Endometrial microvascular endothelial cells (primary cell): Measurements from ENCODE around the gene CHMP2B. TPM values are rescaled to one million over a fixed set of nuclear protein-coding genes. Genes with fewer than 3 reads are reported as not detected.

Experiments used
- in situ Hi-C: cut with HindIII; loops from 2 replicates; pipeline ENCODE4 v1.10.0; 2017; ENCODE audit warnings: low sequenced_read_pairs, low pct_unique_long_range_greater_than_20kb; ENCODE audit errors: inconsistent ontology term
- total RNA-seq: library from RNA; depleted of rRNA; stranded (reverse); fragments of >200 nt; gene quantifications from one replicate; pipeline ENCODE4 v1.2.3, GENCODE V29; 2015; ENCODE audit errors: inconsistent ontology term

The CHMP2B gene, protein sequence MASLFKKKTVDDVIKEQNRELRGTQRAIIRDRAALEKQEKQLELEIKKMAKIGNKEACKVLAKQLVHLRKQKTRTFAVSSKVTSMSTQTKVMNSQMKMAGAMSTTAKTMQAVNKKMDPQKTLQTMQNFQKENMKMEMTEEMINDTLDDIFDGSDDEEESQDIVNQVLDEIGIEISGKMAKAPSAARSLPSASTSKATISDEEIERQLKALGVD
- total RNA-seq: 23.1 TPM

DNA sequence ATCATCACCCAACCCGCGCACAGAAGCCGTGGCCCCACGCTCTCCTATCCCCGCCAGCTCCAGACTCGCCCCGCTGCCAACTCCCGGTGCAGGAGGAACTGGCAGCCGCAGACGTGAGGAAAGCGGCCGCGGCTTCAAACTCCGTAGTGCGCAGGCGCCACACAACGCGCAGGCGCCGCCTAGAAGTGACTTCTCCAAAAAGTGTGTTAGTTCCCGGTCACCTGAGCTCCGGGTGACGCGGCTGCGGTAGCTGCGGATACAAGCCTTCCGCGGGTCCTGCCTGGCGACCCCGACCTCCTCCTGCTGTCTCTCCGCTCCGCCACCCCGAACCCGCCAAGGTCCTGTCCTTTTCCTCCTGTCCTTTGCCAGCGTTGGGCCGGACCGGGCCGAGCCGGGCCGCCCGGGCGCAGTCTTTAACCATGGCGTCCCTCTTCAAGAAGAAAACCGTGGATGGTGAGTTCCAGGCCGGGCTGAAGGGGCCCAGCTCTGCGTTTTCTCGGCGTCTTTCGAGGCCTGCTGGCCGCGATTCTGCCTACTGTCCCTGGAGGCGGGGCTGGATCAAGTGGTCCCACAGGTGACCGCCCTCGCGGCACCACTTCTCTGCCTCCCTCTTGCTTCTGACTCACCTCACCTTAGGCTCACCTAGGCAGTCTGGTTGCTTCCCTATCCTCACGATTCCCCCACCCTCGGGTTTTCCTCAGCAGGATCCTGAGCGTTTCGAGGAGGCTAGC, at the start of gene CHMP2B:
Gene CHMP2B (plus strand): TSS at position 206 of the 731 bp plus-strand sequence. CDS start 214 bp downstream, at position 420.
- in situ Hi-C loops: no loop called here

DNA sequence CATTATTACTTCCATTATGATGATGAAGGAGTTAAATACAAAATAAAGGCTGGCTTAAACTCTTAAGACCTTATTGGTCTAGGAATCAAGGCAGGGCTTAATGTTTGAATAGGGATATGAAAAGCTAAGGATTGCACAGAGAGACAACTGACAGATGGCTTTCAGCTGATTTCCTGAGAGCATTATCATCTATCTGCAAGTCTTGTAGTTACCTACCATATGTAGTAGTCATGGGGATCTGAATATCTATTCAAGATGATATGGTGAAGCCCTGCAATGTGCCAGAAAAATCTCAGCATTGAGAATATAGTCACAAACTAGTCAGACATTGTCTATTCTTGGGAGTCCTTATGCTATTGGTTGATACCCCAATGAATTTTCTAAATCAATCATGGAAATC, 47.5 kb upstream of the CHMP2B start:
- in situ Hi-C loops: no loop called here

DNA sequence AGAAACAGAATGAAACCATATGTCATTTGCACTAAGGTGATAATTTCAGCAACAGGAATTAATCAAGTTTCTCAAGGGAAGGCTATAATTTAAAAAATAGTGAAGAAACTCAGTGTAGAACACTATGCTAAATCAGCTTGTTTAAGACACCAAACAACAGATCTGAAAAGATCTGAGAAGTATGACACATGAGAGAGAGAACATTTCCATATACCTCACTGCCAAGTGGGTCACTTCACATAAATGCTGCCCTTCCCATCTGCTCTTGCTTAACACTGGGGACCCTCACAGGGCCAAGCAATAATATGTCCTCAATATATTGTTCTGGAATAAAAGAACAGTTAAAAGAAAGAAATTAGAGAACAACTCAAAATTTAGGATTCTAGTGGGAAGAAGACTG, 45.6 kb upstream of the CHMP2B start:
- in situ Hi-C loops: no loop called here

DNA sequence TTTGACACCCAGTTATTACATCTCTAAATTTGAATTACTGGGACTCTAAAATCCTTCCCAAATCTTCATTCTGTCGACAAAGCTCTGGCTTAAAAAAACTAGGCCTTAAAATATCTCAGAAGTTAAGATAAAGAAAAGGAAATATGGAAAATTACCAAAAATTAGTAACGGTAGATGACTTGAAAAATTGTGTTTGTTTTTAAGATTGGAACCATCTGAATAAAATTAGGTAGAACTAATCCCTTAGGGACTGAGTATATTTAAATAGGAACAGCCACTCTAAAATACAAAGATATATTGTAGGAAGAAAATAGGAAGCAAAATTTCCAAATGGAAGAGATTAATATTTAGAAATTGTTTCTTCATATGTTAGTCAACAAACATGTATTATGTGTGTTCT, 45.1 kb upstream of the CHMP2B start:
- in situ Hi-C loops: no loop called here

DNA sequence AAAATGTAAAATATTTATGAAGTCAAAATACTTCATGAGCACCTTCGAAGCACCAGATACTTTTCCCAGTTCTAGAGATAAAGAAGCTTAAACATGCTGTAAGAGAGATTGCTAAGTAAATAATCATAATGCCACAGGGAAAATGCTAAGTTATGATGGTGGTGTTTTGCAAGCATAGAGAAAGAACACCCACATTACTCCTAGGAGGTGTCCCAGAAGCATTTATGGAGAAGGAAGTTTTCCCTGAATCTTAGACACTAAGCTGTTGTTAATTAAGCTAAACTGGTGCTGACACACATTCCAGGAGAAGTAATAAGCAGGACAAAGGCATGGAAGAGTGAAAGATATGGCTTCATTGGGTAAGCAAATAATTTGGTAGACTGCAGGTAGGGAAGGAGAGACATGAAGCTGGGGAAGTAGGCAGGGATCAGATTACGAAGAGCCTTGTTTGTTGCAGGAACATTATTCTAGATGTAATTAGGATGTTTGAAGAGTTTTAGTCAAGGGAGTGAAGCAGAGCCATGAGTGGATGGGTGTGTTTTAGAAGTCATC, 40.4 kb upstream of the CHMP2B start:
- in situ Hi-C loops: no loop called here

DNA sequence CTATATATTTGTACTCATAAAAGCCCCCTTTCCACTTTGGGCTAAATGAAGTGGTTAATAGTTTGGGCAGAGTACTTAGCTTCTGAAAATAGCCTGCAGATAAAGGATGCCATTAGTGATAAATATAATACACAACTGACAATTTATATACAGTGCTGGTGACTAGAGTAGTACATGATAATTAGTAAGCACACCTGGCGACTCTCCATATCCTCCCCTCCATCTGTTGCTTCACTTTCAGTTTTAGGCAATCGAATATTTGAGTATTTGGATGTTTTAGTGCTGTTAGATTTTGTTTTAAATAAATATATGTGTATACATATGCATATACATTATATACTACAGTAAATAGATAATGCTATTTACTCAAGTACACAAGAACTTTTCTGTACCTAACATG, 35.9 kb upstream of the CHMP2B start:
- in situ Hi-C loops: no loop called here

DNA sequence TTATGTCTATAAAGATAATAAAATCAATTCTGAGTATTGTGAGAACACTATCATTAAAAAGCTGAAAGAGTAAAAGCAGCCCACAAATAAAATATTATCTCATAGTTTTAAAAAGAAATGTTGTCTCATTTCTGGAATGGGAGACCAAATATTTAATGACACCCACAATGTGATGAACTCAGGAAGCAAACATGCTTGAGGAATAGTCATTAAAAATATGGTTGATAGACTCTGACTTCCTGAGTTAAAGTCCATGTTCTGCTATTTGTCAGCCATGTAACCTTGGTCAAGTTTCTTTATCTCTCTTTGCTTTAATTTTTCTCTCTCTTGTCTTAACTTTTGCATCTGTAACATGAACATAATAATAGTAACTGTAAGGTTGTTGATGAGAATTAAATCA, 35.5 kb upstream of the CHMP2B start:
- in situ Hi-C loops: no loop called here

DNA sequence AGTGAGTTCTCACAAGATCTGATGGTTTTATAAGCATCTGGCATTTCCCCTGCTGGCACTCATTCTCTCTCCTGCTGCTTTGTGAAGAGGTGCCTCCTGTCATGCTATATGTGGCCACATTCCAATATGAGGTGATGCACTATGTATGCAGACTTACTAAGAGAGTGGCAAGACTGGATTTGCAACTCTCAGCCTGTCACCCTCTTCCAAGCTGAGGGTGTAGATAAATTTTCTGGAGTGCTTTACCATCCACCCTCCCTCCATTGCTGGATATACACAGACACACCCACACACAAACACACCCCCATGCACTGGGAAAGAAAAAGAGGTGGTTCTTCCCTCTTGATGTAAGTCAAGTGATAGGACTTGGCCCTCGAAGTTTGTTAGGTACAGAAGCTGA, 30.2 kb upstream of the CHMP2B start:
- in situ Hi-C loops: no loop called here

DNA sequence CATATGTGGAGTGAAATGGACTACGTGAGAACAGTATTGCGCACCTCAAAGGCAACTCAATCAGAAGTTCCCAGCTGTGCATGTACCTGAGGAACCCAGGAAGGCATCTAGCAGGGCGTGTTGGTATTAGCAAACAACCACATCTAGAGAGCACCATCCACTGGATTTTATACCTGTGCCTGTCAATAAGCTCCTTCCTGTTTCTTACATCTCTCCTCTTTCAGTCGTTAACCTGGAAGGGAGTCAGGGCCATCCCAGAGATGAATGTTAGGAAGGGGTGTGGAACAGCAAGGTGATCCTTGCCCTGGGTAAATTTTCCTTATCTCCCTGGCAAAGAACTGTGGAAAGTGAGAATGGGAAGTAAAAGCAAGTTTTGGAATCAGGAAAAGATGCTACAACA, 29.6 kb upstream of the CHMP2B start:
- in situ Hi-C loops: no loop called here

DNA sequence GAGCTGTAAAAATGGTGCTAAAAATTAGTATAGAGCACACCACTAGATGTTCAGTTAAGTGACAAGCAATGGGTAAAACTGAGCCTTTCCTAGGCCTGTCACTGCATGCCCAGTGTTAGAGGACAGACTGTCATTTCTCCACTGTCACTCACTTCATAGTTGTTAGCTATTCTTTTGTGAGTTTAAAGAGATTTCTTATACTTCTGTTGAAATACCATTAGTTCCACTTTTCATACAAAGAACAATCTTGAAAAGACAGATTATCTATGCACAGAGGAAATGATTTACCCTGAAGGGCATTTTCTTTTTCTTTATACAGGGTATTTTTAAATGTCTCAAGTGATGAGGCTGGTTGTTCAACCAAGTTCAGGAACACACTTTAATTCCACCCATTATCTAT, 28.3 kb upstream of the CHMP2B start:
- in situ Hi-C loops: no loop called here

DNA sequence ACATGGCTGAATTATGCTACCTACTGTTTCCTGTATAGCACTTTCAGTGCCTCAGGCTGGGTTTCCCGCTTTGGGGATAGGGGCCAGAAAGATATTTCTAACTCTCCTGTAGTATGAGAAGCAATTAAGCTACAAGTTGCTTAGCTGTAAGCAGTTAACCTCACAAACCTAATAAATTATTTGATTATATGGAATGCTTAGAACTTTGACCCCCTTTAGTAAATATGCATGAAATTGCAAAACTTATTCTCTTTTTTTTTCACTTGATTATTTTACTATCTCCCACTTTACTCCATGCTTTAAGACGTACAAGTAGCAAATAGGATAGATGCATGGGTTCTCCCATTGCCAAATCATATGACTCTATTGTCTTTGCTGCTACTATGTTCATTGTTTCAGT, 27.5 kb upstream of the CHMP2B start:
- in situ Hi-C loops: no loop called here

DNA sequence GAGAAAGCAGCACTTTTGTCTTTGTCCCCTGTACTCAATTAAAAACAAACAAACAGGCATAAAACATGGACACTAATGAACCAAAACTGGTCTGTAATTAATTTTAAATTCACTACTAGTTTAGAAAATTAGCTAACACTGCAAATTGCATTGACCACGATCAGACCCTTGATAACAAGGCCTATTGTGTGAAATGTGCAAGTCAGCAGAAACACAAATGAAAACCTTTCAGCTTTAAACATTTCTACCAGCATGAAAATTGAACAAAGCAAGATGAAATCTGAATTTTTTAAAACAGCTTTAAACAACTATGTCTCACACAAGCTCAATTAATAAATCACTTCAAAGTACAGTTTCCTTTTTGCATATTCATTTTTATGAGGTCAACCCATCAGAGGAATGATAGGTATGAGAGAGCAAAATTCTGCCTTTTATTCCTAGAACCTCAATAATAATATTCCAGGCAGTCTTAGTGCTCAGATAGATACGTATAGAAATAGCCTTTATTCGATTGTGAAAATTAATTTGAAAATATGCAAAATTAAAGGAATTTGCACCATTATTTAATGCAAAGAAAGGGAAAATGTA, 27.0 kb upstream of the CHMP2B start:
- in situ Hi-C loops: no loop called here

DNA sequence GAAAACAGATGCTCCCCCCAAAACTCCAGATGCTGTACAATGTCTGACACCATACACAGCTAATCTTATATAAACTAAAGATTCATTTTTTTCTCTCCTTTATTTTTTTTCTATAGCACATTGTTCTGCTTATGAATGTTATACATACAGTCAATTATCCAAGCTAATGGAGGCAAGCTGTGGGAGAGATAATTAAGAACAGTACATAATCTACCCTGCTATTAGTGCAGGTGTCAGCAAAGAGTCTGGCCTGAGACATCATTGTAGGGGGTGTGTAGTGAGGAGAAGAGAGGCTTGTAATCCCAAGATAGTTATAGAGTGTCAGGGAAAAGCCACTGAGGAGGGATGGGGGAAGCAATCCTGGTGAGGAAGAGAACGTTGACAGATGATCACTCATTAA, 25.4 kb upstream of the CHMP2B start:
- in situ Hi-C loops: no loop called here

DNA sequence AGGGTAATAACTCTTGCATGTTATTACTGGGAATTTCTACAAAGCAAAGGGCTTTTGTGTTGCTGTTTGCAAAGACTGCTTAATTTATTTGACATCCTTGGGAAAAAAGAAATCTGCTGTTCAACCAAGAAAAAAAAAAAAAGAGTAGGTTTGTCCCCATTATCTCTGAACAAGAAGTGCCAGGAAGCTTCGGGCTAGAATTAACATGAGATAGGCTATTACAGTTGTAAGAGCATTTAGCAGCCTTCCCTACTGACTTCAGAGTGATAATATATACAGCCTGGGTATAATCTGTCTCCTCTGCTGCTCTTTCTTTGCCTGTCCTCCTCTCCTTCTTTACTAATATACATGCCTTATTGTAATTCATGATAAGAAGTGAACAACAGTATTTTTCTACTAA, 23.3 kb upstream of the CHMP2B start:
- in situ Hi-C loops: no loop called here

DNA sequence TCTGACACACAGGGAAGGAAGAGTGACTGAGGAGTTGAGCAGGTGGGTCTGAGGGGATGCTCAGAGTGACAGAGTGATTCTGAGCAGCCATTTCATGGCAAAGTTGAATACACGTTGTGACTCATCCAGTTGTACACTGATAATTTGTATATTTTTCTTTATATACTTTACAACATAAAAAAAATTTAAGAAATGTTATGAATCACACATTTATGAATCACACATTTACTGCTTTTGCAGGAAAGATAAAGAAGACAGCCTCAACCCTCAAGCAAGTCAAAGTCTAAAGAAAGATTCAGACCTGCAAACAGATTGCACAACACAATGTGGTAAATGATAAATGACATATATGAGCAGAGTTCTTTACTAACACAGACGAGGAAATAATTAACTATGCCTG, 21.0 kb upstream of the CHMP2B start:
- in situ Hi-C loops: no loop called here

DNA sequence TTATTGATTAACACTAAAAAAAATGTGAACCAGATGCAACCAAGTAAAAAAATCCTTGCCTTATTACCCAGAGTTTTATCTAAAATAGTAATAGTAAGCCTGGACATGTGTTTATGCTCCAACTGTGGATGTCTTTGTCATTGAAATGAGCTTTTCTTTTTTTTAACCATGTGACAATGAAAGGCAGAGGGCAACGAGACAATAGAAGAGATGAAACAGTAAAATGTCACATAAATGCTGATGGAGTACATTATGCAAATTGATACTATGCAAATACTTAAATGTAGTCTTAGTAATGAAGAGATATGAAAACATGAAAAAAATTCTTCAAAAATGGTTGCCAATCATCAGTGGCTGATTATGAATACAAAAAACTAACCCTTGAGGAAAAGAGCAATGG, 20.5 kb upstream of the CHMP2B start:
- in situ Hi-C loops: no loop called here

DNA sequence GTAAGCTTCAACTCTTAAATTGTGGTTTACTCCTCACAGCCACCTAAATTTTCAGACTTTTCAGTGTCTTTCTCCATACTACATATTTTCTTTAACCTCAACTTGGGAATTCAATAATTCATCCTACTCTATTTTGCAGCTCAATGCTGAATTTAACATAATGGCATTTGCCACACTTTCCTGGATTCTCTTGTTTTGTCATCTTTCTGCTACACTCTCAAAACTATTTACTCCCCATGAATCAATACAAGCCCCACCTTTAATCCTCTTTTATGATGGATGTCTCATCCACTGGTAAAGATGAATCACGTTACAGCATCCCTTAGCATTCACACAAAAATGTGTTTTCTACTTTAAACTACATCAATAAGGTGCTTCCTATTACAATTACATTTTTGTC, 19.6 kb upstream of the CHMP2B start:
- in situ Hi-C loops: no loop called here

DNA sequence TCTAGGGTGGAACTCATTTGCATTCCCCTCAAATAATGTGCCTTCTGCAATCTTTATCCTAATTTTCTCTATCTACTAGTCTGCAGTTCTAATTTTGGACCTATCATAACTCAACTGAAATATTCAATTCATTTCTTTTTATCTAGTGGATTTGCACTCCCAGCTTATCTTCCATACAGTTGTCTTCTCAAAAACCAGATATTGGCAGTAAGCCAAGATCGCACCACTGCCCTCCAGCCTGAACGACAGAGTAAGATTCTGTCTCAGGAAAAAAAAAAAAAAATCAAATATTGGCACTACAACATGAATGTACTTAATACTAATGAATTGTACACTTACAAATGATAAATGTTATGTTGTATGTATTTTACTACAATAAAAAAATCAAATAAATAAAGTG, 18.0 kb upstream of the CHMP2B start:
- in situ Hi-C loops: no loop called here

DNA sequence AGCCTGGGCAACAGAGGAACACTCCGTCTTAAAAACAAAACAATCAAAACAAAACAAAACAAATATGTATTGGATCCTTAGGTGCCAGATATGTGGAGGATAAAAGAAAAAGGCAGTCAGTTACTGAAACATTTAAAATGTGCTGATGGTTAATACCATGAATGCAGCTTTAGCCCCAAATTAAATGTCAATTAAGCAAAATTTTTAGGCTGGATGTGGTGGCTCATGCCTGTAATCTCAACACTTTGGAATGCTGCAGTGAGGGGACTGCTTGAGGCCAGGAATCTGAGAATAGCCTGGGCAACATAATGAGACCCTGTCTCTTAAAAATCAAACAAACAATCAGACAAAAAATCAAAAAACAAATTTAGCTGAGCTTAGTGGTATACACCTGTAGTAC, 8.5 kb upstream of the CHMP2B start:
- in situ Hi-C loops: no loop called here

DNA sequence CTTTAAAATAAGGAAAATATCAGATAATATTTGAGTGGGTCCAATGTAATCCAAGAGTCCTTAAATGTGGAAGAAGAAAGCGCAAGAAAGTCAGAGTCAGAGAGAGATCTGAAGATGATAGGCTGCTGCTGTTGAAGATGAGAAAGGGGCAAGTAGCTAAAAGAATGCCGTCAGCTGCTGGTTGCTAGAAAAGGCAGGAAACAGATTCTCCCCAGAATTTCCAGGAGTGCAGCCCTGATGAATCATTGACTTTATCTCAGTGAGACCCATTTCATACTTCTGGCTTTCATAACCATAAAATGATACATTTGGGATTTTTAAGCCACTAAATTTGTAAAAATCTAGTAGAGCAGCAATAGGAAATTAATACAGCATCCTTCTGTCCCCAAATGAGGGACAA, 7.5 kb upstream of the CHMP2B start:
- in situ Hi-C loops: no loop called here
